ENCODE data around the gene MED12L. TPM values are rescaled to one million over a fixed set of nuclear protein-coding genes. Genes with fewer than 3 reads are reported as not detected.

The MED12L gene
- total RNA-seq, 1 donor from 2014 or later = 3.9 TPM

GRCh38 chr3:151318991-151319390 lies 233.5 kb downstream of the MED12L start:
- DNase-seq (ENCODE audit: low spot score) = no peak

GRCh38 chr3:151319628-151320027 lies 234.2 kb downstream of the MED12L start:
- DNase-seq (ENCODE audit: low spot score) = no peak

- no peak for DNase-seq (ENCODE audit: low spot score)
Observed at GRCh38 chr3:151320131-151320530, 234.7 kb downstream of the MED12L start.

GRCh38 chr3:151321526-151321925 lies 236.1 kb downstream of the MED12L start:
- DNase-seq (ENCODE audit: low spot score) = no peak

- DNase-seq (ENCODE audit: low spot score) = no peak
Observed at GRCh38 chr3:151322511-151322910, 237.0 kb downstream of the MED12L start.

- no peak for DNase-seq (ENCODE audit: low spot score)
Observed at GRCh38 chr3:151327571-151328198, 242.2 kb downstream of the MED12L start.

GRCh38 chr3:151328298-151328995 lies 243.0 kb downstream of the MED12L start:
- no peak for DNase-seq (ENCODE audit: low spot score)

- no peak for DNase-seq (ENCODE audit: low spot score)
Observed at GRCh38 chr3:151329363-151329762, 243.9 kb downstream of the MED12L start, which contains the start of gene P2RY13. Gene P2RY13, minus strand, starts transcription at chr3:151329549. Its CDS starts 21 bp downstream, at chr3:151329528.

- no peak for DNase-seq (ENCODE audit: low spot score)
Observed at GRCh38 chr3:151330379-151330778, 244.9 kb downstream of the MED12L start.

GRCh38 chr3:151330899-151331298 lies 245.4 kb downstream of the MED12L start:
- DNase-seq (ENCODE audit: low spot score) = no peak

- no peak for DNase-seq (ENCODE audit: low spot score)
Observed at GRCh38 chr3:151331696-151332095, 246.2 kb downstream of the MED12L start.

GRCh38 chr3:151345859-151346258 lies 260.4 kb downstream of the MED12L start:
- DNase-seq (ENCODE audit: low spot score) = no peak

GRCh38 chr3:151346292-151346691 lies 260.8 kb downstream of the MED12L start:
- DNase-seq (ENCODE audit: low spot score) = no peak

GRCh38 chr3:151347432-151347831 lies 262.0 kb downstream of the MED12L start:
- no peak for DNase-seq (ENCODE audit: low spot score)

GRCh38 chr3:151350656-151351055 lies 265.2 kb downstream of the MED12L start:
- no peak for DNase-seq (ENCODE audit: low spot score)

GRCh38 chr3:151351219-151351618 lies 265.8 kb downstream of the MED12L start:
- DNase-seq (ENCODE audit: low spot score) = no peak

- DNase-seq (ENCODE audit: low spot score) = no peak
Observed at GRCh38 chr3:151351648-151352047, 266.2 kb downstream of the MED12L start.

GRCh38 chr3:151356794-151357462 lies 271.5 kb downstream of the MED12L start:
- no peak for DNase-seq (ENCODE audit: low spot score)

GRCh38 chr3:151357463-151357850 lies 272.0 kb downstream of the MED12L start:
- no peak for DNase-seq (ENCODE audit: low spot score)

- no peak for DNase-seq (ENCODE audit: low spot score)
Observed at GRCh38 chr3:151362751-151363174, 277.3 kb downstream of the MED12L start.

GRCh38 chr3:151366993-151367392 lies 281.5 kb downstream of the MED12L start:
- no peak for DNase-seq (ENCODE audit: low spot score)

- DNase-seq (ENCODE audit: low spot score) = no peak
Observed at GRCh38 chr3:151367448-151367847, 282.0 kb downstream of the MED12L start.

GRCh38 chr3:151371526-151371925 lies 286.1 kb downstream of the MED12L start:
- no peak for DNase-seq (ENCODE audit: low spot score)
